Activated CD8-positive, alpha-beta memory T cell treated with anti-CD3 and anti-CD28 coated beads, Interleukin-2, amount 50 U/mL, for 1 hour (primary cell): ENCODE results near the gene CT45A6.
"Not testable (repeated sequence)": the region's sequence is repeated elsewhere in the genome, so short reads cannot be mapped to it uniquely, and the experiment has no call there.

Experiments
- DNase-seq: peaks from one replicate; pipeline ENCODE4 v3.0.0-alpha.2; 2020; ENCODE audit errors: extremely low read depth

The CT45A6 gene

GRCh38 chrX:135802687-135803086, at the start of gene CT45A6:
CT45A6 (minus strand) TSS chrX:135802787; CDS start chrX:135798993, 3,794 bp downstream.
- DNase-seq, result not testable (repeated sequence)

DNA sequence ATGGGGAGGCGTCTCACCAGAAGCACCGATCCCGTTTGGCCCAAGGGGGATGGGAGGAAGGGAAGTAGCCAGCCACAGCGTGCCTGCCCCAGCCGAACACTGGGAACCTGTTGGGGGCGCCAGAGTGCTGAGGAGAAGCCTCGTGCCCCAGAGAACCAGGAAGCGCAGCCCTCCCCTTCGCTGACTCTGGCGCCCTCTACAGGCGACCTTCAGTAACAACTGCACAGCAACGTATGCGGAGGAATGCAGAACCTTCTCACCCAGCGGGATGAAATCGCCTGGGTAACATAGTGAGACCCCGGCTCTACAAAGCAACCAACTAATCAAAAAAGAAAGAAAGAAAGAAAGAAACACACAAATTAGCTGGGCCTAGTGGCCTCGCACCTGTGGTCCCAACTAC, 34.6 kb upstream of the CT45A6 start, which contains the start of gene CT45A7:
Gene CT45A7, minus strand, starts transcription at position 101 of the 400 bp plus-strand sequence. CDS start 3,747 bp downstream, outside the sequence.
- not testable (repeated sequence) for DNase-seq

GRCh38 chrX:135819912-135820311, 17.3 kb upstream of the CT45A6 start, which contains the start of gene CT45A2:
CT45A2 (minus strand) TSS chrX:135820012; CDS start chrX:135816265, 3,747 bp downstream.
- DNase-seq, result not testable (repeated sequence)

DNA sequence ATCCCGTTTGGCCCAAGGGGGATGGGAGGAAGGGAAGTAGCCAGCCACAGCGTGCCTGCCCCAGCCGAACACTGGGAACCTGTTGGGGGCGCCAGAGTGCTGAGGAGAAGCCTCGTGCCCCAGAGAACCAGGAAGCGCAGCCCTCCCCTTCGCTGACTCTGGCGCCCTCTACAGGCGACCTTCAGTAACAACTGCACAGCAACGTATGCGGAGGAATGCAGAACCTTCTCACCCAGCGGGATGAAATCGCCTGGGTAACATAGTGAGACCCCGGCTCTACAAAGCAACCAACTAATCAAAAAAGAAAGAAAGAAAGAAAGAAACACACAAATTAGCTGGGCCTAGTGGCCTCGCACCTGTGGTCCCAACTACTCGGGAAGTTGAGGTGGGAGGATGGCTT, 17.2 kb downstream of the CT45A6 start, which contains the start of gene CT45A5:
Gene CT45A5, minus strand, starts transcription at position 101 of the 400 bp plus-strand sequence. CDS start 3,774 bp downstream, outside the sequence.
- DNase-seq, result not testable (repeated sequence)

DNA sequence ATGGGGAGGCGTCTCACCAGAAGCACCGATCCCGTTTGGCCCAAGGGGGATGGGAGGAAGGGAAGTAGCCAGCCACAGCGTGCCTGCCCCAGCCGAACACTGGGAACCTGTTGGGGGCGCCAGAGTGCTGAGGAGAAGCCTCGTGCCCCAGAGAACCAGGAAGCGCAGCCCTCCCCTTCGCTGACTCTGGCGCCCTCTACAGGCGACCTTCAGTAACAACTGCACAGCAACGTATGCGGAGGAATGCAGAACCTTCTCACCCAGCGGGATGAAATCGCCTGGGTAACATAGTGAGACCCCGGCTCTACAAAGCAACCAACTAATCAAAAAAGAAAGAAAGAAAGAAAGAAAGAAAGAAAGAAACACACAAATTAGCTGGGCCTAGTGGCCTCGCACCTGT, 34.5 kb downstream of the CT45A6 start, which contains the start of gene CT45A3:
Gene CT45A3, minus strand, starts transcription at position 101 of the 400 bp plus-strand sequence. CDS start 3,747 bp downstream, outside the sequence.
- DNase-seq, result not testable (repeated sequence)

DNA sequence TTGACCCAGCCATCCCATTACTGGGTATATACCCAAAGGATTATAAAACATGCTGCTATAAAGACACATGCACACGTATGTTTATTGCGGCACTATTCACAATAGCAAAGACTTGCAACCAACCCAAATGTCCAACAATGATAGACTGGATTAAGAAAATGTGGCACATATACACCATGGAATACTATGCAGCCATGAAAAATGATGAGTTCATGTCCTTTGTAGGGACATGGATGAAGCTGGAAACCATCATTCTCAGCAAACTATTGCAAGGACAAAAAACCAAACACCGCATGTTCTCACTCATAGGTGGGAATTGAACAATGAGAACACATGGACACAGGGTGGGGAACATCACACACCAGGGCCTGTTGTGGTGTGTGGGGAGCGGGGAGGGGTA, 57.8 kb downstream of the CT45A6 start:
- DNase-seq, result not testable (repeated sequence)
